ENCODE results near the gene P2RY13.

P2RY13 gene

GRCh38 chr3:151305775-151306151, 23.6 kb downstream of the P2RY13 start:
- H3K4me3 ChIP-seq (ENCODE audit: low read depth, low read length), result no peak overlapping the region
- no peak for TF ChIP-seq CTCF (IDR thresholded peaks at IDR 0.05; ENCODE audit: low read depth, low read length, missing control alignments)
- in situ Hi-C loops (cut with HindIII; ENCODE audit: low sequenced_read_pairs), result no loop called here

GRCh38 chr3:151305060-151305774, 24.1 kb downstream of the P2RY13 start:
- in situ Hi-C loops (cut with HindIII; ENCODE audit: low sequenced_read_pairs), result no loop called here
- peak; percentile 99 for DNase-seq (ENCODE audit: low read depth)
- no peak for TF ChIP-seq CTCF (IDR thresholded peaks at IDR 0.05; ENCODE audit: low read depth, low read length, missing control alignments)
- H3K4me3 ChIP-seq (ENCODE audit: low read depth, low read length), result peak overlapping the region; percentile 7

More at GRCh38 chr3:151305775-151306151, 23.6 kb downstream of the P2RY13 start:
- peak; percentile 34 for DNase-seq (ENCODE audit: low read depth)

GRCh38 chr3:151303751-151304150, 25.6 kb downstream of the P2RY13 start:
- no peak for TF ChIP-seq CTCF (IDR thresholded peaks at IDR 0.05; ENCODE audit: low read depth, low read length, missing control alignments)
- in situ Hi-C loops (cut with HindIII; ENCODE audit: low sequenced_read_pairs), result no loop called here
- H3K4me3 ChIP-seq (ENCODE audit: low read depth, low read length), result no peak overlapping the region
- DNase-seq (ENCODE audit: low read depth), result no peak

- TF ChIP-seq CTCF (IDR thresholded peaks at IDR 0.05; ENCODE audit: low read depth, low read length, missing control alignments), result no peak
- in situ Hi-C loops (cut with HindIII; ENCODE audit: low sequenced_read_pairs), result no loop called here
- peak; percentile 62 for DNase-seq (ENCODE audit: low read depth)
These were observed 27.6 kb downstream of the P2RY13 start for GRCh38 chr3:151301787-151302186.

GRCh38 chr3:151300539-151300938, 28.8 kb downstream of the P2RY13 start:
- no peak overlapping the region for H3K4me3 ChIP-seq (ENCODE audit: low read depth, low read length)
- in situ Hi-C loops (cut with HindIII; ENCODE audit: low sequenced_read_pairs), result no loop called here
- TF ChIP-seq CTCF (IDR thresholded peaks at IDR 0.05; ENCODE audit: low read depth, low read length, missing control alignments), result no peak
- no peak for DNase-seq (ENCODE audit: low read depth)

More at GRCh38 chr3:151301787-151302186, 27.6 kb downstream of the P2RY13 start:
- no peak overlapping the region for H3K4me3 ChIP-seq (ENCODE audit: low read depth, low read length)

GRCh38 chr3:151299006-151299405, 30.3 kb downstream of the P2RY13 start:
- TF ChIP-seq CTCF (IDR thresholded peaks at IDR 0.05; ENCODE audit: low read depth, low read length, missing control alignments), result no peak
- in situ Hi-C loops (cut with HindIII; ENCODE audit: low sequenced_read_pairs), result no loop called here
- no peak overlapping the region for H3K4me3 ChIP-seq (ENCODE audit: low read depth, low read length)
- no peak for DNase-seq (ENCODE audit: low read depth)

All from astrocyte of the cerebellum (primary cell).